ENCODE data around the gene FNBP1L.

- TF ChIP-seq SIN3A (conservative IDR thresholded peaks at IDR 0.05 in 1 of 2, IDR thresholded peaks at IDR 0.05 in 1 of 2; ENCODE audit: low read depth in 1 of 2, low read length in 2 of 2) (no peak), CTCF (IDR thresholded peaks at IDR 0.05; ENCODE audit: control extremely low read depth in 1 of 3, insufficient read depth in 1 of 3, low read depth in 1 of 3, low read length in 3 of 3) (no peak), PHF8 (conservative IDR thresholded peaks at IDR 0.05; ENCODE audit: low read depth, low read length) (no peak), RAD21 (IDR thresholded peaks at IDR 0.05 in 1 of 2, conservative IDR thresholded peaks at IDR 0.05 in 1 of 2; ENCODE audit: low read depth in 2 of 2, low read length in 2 of 2) (no peak), POLR2A (IDR thresholded peaks at IDR 0.05; ENCODE audit: control extremely low read depth in 1 of 2, low read depth in 2 of 2, low read length in 2 of 2) (no peak), POLR2AphosphoS5 (IDR thresholded peaks at IDR 0.05; ENCODE audit: low read depth, low read length) (no peak), TAF1 (IDR thresholded peaks at IDR 0.05; ENCODE audit: low read depth, low read length) (no peak), CREB1 (IDR thresholded peaks at IDR 0.05) (no peak), EGR1 (IDR thresholded peaks at IDR 0.05; ENCODE audit: borderline replicate concordance, low read depth, low read length) (no peak), GTF2F1 (IDR thresholded peaks at IDR 0.05; ENCODE audit: borderline replicate concordance, low read depth, low read length) (no peak), EP300 (IDR thresholded peaks at IDR 0.05; ENCODE audit: borderline replicate concordance in 1 of 2, low read depth in 2 of 2, low read length in 2 of 2) (no peak)
Measured at GRCh38 chr1:93518516-93518915, 70.6 kb downstream of the FNBP1L start.

All from H1 (cell line).